Brain microvascular endothelial cell (primary cell): Measurements from ENCODE around the gene CHKB.

Experiments used
- DNase-seq: peaks from one replicate; pipeline ENCODE4 v3.0.0-alpha.2; 2020
- H3K27ac ChIP-seq: fragments of 250-450 bp; sonication (Bioruptor Pico); 2 replicates; pipeline ENCODE4 v1.5.1; 2020; ENCODE audit warnings: mild to moderate bottlenecking, moderate library complexity
- H3K27me3 ChIP-seq: fragments of 250-450 bp; sonication (Bioruptor Pico); replicated peaks from 2 replicates; pipeline ENCODE4 v1.5.1; 2020; ENCODE audit warnings: mild to moderate bottlenecking
- H3K36me3 ChIP-seq: fragments of 250-450 bp; sonication (Bioruptor Pico); replicated peaks from 2 replicates; pipeline ENCODE4 v1.5.1; 2020; ENCODE audit warnings: mild to moderate bottlenecking
- H3K4me3 ChIP-seq: 2 replicates; pipeline ENCODE4 v1.5.1; 2011; ENCODE audit warnings: low read depth, mild to moderate bottlenecking, control low read depth, low read length, moderate library complexity
- in situ Hi-C: cut with HindIII; loops from 2 replicates; pipeline ENCODE4 v1.10.0; 2017; ENCODE audit warnings: low sequenced_read_pairs, low pct_ligation_motif_present
- TF ChIP-seq, protein P1 (sequence below): IDR thresholded peaks from 2 replicates; pipeline ENCODE4 v1.5.1; 2011; ENCODE audit warnings: low read depth, mild to moderate bottlenecking, moderate library complexity, low read length, control low read depth, inconsistent platforms; ENCODE audit errors: missing control alignments

Gene CHKB

DNA sequence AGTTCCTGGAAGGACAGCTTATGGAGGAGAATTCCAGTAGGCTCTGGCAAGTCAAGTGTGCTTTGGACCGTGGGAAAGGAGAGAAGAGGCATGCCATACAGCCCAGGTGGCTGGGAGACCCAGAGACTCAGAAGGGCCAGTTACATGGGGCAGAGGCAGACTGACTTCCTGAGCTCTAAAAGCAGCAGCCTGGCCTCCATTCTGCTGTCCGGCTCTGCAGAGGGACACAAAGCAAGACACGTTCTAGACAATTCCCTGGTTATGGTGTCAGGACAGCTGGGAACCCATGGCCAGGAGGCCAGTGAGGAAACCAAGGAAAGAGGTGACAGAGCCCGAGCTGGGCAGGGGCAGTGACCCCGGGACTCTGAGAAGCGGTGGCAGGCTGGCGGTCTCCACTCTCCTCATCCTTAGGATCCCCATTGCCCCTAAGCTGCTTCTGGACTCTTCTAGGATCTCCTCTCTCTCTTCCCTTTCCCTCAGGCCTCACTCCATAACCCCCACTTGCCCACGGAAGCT, 7.2 kb downstream of the CHKB start:
- H3K27me3 ChIP-seq = no peaks in the 10 kb centered on the region
- H3K4me3 ChIP-seq = no peak overlapping the region
- TF ChIP-seq, protein P1, sequence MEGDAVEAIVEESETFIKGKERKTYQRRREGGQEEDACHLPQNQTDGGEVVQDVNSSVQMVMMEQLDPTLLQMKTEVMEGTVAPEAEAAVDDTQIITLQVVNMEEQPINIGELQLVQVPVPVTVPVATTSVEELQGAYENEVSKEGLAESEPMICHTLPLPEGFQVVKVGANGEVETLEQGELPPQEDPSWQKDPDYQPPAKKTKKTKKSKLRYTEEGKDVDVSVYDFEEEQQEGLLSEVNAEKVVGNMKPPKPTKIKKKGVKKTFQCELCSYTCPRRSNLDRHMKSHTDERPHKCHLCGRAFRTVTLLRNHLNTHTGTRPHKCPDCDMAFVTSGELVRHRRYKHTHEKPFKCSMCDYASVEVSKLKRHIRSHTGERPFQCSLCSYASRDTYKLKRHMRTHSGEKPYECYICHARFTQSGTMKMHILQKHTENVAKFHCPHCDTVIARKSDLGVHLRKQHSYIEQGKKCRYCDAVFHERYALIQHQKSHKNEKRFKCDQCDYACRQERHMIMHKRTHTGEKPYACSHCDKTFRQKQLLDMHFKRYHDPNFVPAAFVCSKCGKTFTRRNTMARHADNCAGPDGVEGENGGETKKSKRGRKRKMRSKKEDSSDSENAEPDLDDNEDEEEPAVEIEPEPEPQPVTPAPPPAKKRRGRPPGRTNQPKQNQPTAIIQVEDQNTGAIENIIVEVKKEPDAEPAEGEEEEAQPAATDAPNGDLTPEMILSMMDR = no peak
- DNase-seq = no peak
- in situ Hi-C loops = no loop called here
- H3K27ac ChIP-seq = no peak overlapping the region
- no peaks in the 10 kb centered on the region for H3K36me3 ChIP-seq

DNA sequence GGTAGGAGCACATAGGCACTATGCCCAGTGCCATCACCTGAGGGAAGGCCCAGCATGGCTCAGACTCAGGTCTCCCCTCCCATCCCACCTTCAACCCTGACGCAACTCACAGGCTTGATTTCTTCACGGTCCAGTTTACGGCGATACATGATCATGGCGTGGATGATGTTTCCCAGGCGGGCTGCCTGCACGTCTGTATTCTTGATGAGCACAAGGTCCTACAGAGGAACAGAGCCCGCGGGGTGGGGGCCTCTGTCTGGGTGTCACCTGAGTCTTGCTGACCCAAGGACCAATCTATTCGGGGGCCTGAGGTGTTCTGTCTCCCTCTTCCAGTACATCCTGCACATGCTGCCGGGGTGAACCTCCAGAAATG, 8.3 kb downstream of the CHKB start:
- H3K4me3 ChIP-seq = no peak overlapping the region
- TF ChIP-seq, protein P1 = no peak
- H3K27me3 ChIP-seq = no peaks in the 10 kb centered on the region
- in situ Hi-C loops = no loop called here
- DNase-seq = no peak
- no peak overlapping the region for H3K27ac ChIP-seq
- H3K36me3 ChIP-seq = no peaks in the 10 kb centered on the region

DNA sequence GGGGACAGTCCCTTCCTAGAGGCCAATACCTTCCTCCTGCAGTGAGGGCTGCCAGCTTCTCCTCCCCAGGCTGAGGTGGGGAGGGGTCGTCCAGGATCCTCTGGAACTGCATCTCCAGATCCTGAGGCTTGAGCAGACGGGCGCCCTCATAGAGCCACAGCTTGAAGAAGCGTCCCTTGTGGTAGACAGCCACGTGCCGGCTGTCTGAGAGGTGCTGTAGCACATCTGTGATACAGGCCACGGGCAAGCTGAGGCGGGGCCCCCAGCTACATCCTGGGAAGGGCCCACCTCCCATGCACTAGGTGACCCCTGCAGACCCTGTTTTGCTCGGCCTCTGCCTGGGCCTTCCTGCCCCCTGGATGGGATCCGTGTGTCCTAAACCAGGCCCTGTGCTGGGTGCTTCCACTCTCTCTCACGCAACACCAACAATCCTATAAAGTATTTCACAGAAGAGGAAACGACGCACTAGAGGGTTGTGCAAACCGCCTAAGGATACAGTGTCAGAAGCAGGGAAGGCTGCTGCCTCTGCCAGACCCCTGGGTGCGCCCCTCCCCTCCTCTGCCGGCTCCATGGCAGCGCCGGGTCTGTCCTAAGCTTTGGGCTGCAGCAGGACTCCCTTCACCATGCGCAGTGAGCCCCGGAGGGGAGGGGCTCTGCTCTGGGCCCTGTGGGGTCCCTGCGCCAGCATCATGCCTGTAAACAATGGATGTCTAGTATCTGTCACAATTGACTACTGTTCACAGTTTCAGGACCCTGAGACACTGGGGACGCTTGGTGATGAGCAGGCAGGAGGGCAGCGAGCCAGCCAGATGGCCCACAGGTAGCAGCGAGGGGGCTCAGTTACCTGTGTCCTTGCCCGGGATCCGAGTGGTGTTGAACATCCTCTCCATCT, 8.9 kb downstream of the CHKB start:
- DNase-seq = no peak
- H3K27me3 ChIP-seq = no peaks in the 10 kb centered on the region
- in situ Hi-C loops = no loop called here
- H3K36me3 ChIP-seq = no peaks in the 10 kb centered on the region
- no peak overlapping the region for H3K4me3 ChIP-seq
- TF ChIP-seq, protein P1 = no peak
- no peak overlapping the region for H3K27ac ChIP-seq

DNA sequence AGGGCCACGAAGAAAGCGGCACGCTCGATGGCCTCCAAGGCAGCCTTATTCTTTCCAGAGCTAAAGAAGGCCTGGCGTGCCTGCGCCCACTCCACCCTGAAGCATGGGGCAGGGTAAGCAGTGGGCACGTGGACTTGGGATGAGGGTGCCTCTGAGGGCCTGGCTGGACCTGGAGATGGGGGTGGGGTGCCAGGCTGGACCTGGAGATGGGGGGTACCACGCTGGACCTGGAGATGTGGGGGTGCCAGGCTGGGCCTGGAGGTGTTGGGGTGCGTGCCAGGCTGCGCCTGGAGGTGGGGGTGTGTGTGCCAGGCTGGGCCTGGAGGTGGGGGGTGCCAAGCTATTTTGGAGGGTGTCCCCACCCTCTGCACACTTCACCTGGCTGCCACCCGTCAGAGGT, 9.7 kb downstream of the CHKB start:
- Histone ChIP-seq H3K4me3 (no peak overlapping the region), H3K27me3 (no peaks in the 10 kb centered on the region), H3K27ac (no peak overlapping the region), H3K36me3 (no peaks in the 10 kb centered on the region)
- in situ Hi-C loops = no loop called here
- DNase-seq = no peak
- TF ChIP-seq, protein P1 = no peak

DNA sequence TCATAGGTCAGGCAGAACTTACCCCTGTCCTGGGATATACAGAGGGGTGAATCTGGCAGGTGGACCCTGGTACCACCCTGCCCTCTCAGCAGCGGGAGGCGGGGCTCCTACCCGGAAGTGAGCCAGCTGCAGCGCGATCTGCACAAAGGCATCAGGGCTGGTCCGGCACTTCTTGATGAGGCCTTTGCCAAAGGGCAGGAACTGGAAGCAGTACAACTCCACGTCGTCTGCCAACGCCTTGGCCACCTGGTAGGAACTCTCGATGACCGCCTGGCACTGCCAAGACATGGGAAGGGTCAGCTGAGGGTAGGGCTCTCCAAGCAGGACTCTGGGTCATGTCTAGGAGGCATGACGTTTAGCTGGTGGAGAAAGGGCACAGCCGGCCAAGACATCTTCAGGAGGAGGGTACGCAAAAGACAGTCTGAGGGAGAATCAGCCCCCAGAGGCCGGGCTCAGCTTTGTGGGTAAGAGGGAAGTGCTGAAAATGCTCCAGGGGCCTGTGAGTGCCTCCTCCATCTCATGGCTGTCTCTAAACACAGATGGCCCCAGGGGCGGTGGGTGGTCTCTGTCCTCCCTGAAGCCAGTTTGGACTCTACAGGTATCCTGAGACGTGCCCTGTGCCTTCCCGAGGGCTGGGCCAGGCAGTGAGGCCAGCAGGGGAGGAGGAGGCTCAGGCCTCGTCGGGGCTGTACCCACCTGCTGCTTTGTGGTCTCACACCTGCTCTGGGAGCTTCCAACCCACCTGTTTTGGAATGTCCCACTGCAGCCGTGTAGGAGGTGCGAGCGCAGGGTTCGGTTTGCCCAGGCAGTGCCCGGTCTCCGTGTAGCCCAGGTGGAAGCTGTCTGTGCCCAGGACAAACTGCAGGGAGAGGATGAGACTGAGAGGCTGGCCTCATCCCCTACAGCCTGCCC, 11.1 kb downstream of the CHKB start:
- in situ Hi-C loops = no loop called here
- Histone ChIP-seq H3K27me3 (no peaks in the 10 kb centered on the region), H3K27ac (no peak overlapping the region), H3K4me3 (no peak overlapping the region), H3K36me3 (no peaks in the 10 kb centered on the region)
- no peak for DNase-seq
- TF ChIP-seq, protein P1 = no peak
